PFSK-1 (cell line): Measurements from ENCODE around the gene SFN.

Experiments
- FOXP2 ChIP-seq: optimal IDR thresholded peaks from 2 replicates; pipeline ENCODE3; 2011; ENCODE audit warnings: borderline replicate concordance, control low read depth, inconsistent platforms; ENCODE audit not compliant: insufficient read depth; ENCODE audit errors: extremely low read length, extremely low read depth
- POLR2AphosphoS5 ChIP-seq: IDR thresholded peaks from 2 replicates; pipeline ENCODE4 v1.6.1; 2012; ENCODE audit warnings: low read depth, mild to moderate bottlenecking, control low read depth, low read length, moderate library complexity
- SIN3A ChIP-seq: IDR thresholded peaks from 2 replicates; pipeline ENCODE4 v1.6.1; 2012; ENCODE audit warnings: mild to moderate bottlenecking, low read length, moderate library complexity, borderline replicate concordance; ENCODE audit not compliant: insufficient read depth
- TAF1 ChIP-seq: IDR thresholded peaks from 2 replicates; pipeline ENCODE4 v1.6.1; 2012; ENCODE audit warnings: low read length, control low read depth, borderline replicate concordance; ENCODE audit not compliant: insufficient read depth
- TF ChIP-seq, protein P1 (sequence below), 2 experiments: IDR thresholded peaks; 2 replicates each; pipeline versions ENCODE4 v1.6.1 to v1.8.0; 2011 to 2012; ENCODE audit warnings: low read depth in 2 of 2, low read length in 2 of 2, control low read depth in 1 of 2, inconsistent platforms in 1 of 2, mild to moderate bottlenecking in 1 of 2, moderate library complexity in 1 of 2; ENCODE audit not compliant: insufficient read depth in 1 of 2

SFN gene

DNA sequence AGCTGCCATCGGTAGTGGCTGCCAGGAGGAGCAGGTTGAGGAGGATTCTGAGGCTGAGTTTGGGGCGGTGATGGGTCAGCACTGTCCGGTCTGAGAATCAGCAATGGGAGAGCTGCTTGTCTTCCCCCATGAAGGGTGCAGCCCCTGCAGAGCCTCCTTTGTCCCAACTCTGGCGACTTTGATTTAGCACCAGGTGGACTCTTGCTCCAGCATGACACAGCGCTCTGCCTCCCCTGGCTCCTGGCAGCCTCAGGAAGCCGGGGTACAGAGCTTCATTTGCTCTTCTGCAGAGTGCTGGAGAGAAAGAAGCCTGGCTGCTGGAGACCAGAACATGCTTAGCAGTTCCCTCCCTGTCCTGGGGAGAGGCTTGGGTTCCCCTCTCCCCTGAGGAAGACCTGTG lies 23.2 kb upstream of the SFN start:
- TF ChIP-seq FOXP2: no peak
- no peak for TF ChIP-seq POLR2AphosphoS5
- no peak for TF ChIP-seq TAF1
- TF ChIP-seq SIN3A: no peak
- TF ChIP-seq, protein P1, sequence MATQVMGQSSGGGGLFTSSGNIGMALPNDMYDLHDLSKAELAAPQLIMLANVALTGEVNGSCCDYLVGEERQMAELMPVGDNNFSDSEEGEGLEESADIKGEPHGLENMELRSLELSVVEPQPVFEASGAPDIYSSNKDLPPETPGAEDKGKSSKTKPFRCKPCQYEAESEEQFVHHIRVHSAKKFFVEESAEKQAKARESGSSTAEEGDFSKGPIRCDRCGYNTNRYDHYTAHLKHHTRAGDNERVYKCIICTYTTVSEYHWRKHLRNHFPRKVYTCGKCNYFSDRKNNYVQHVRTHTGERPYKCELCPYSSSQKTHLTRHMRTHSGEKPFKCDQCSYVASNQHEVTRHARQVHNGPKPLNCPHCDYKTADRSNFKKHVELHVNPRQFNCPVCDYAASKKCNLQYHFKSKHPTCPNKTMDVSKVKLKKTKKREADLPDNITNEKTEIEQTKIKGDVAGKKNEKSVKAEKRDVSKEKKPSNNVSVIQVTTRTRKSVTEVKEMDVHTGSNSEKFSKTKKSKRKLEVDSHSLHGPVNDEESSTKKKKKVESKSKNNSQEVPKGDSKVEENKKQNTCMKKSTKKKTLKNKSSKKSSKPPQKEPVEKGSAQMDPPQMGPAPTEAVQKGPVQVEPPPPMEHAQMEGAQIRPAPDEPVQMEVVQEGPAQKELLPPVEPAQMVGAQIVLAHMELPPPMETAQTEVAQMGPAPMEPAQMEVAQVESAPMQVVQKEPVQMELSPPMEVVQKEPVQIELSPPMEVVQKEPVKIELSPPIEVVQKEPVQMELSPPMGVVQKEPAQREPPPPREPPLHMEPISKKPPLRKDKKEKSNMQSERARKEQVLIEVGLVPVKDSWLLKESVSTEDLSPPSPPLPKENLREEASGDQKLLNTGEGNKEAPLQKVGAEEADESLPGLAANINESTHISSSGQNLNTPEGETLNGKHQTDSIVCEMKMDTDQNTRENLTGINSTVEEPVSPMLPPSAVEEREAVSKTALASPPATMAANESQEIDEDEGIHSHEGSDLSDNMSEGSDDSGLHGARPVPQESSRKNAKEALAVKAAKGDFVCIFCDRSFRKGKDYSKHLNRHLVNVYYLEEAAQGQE (IDR thresholded peaks at IDR 0.05; ENCODE audit: insufficient read depth in 1 of 2, low read depth in 2 of 2, low read length in 2 of 2): no peak

DNA sequence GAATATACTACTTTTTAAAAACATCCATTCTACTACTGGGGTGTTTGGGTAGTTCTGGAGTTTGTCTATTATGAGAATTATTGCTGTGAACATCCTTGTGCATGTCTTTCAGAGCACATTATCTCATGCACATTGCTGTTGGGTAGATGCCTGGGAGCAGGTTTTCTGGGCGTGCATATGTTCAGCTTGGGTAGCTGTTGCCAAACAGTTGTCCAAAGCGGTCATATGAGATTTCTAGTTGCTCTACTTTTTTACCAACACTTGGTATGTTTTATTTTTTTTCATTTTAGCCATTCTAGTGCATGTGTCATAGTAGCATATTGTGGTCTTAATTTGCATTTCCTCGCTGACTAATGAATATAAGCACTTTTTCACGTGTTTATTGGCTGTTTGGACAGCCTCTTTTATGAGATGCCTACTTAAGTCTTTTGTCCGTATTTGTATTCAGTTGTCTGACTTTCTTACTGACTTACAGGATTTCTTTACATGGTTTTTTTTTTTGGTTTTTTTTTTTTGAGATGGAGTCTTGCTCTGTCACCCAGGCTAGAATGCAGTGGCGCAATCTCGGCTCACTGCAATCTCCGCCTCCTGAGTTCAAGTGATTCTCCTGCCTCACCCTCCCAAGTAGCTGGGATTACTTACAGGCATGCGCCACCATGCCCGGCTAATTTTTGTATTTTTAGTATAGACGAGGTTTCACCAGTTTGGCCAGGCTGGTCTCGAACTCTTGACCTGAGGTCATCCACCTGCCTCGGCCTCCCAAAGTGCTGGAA lies 18.3 kb upstream of the SFN start:
- no peak for TF ChIP-seq SIN3A
- TF ChIP-seq, protein P1 (IDR thresholded peaks at IDR 0.05; ENCODE audit: insufficient read depth in 1 of 2, low read depth in 2 of 2, low read length in 2 of 2): no peak
- no peak for TF ChIP-seq TAF1
- no peak for TF ChIP-seq POLR2AphosphoS5
- no peak for TF ChIP-seq FOXP2

DNA sequence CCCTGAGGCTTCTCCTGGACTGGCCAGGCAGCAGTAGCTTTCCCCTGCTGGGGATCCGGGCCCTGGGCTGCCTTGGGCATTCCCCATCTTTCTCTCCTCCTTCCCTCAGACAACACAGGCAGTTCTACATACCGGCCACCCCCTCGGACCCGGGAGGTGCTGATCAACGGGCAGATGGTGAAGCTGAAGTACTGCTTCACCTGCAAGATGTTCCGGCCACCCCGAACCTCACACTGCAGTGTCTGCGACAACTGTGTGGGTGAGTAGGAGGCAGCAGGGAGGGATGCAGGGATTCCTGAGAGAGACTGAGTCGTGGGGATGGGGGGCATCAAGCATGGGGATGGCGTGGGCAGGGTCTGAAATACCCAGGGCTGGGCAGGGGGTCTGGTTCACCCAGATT lies 14.4 kb upstream of the SFN start:
- TF ChIP-seq, protein P1 (IDR thresholded peaks at IDR 0.05; ENCODE audit: insufficient read depth in 1 of 2, low read depth in 2 of 2, low read length in 2 of 2): no peak
- TF ChIP-seq FOXP2: no peak

DNA sequence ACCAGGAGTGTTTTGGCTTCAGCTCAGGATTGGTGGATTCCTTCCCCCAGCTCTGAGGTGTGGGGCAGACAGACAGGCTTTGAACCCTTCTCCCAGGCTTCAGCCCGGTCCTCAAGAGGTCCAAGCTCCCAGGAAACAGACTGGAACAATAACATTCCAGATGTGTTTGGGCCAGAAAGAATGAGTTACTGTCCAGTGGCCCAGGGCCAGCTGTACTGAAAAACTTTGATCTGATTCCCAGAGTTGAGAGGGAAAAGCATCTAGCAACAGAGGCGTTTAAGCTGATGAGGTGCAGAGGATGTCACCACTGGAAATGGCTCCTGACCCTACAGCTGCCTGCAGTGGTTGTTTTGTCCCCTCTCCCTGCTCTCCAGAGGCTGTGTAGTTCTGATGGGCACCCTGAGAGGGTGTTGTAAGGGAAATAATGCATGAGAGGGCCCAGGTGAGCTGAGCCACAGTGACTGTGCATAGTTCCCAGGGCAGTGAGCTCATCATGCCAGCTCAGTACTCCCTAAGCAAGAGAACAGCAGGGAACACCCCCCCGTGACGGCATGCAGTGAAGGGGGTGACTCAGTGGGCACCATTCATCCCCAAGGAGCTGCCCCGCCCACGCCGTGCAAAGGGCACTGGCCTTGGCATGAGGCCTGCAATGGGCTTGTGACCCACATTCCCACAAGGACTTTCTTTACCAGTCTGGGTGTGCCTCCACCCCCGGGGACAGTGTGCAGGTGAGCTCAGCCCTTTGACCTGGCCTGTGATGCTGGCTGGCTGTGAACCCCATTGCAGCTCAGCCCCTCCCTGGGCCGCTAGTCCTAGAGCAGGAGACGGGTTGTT lies 13.8 kb upstream of the SFN start:
- TF ChIP-seq TAF1: no peak
- no peak for TF ChIP-seq FOXP2
- TF ChIP-seq, protein P1 (IDR thresholded peaks at IDR 0.05; ENCODE audit: insufficient read depth in 1 of 2, low read depth in 2 of 2, low read length in 2 of 2): no peak
- no peak for TF ChIP-seq POLR2AphosphoS5
- no peak for TF ChIP-seq SIN3A
